IPS-11a (cell line): Measurements from ENCODE around the gene HOXA5.

Source experiments
- H3K4me3 ChIP-seq: one replicate; pipeline ENCODE4 v1.5.1; 2013; ENCODE audit warnings: low read depth, low read length, control low read depth

Gene HOXA5

GRCh38 chr7:27138472-27138871 is 5.0 kb downstream of the HOXA5 start:
- H3K4me3 ChIP-seq: no peak overlapping the region

- H3K4me3 ChIP-seq: no peak overlapping the region
These were observed 5.7 kb downstream of the HOXA5 start for GRCh38 chr7:27137640-27138315.

- no peak overlapping the region for H3K4me3 ChIP-seq
These were observed 9.1 kb downstream of the HOXA5 start for GRCh38 chr7:27134392-27134791.

- H3K4me3 ChIP-seq: no peak overlapping the region
These were observed 9.9 kb downstream of the HOXA5 start for GRCh38 chr7:27133409-27134231.

GRCh38 chr7:27132978-27133377 is 10.5 kb downstream of the HOXA5 start:
- H3K4me3 ChIP-seq: no peak overlapping the region

- no peak overlapping the region for H3K4me3 ChIP-seq
These were observed 11.3 kb downstream of the HOXA5 start for GRCh38 chr7:27132214-27132613.

GRCh38 chr7:27131390-27131819 is 12.1 kb downstream of the HOXA5 start:
- no peak overlapping the region for H3K4me3 ChIP-seq

GRCh38 chr7:27130540-27131389 is 12.7 kb downstream of the HOXA5 start, which contains the start of gene HOXA4:
Gene HOXA4, minus strand, starts transcription at chr7:27130757. Its CDS starts 24 bp downstream, at chr7:27130733.
- H3K4me3 ChIP-seq: peak within 1 kb of the TSS; percentile 13

GRCh38 chr7:27129729-27130539 is 13.5 kb downstream of the HOXA5 start:
- H3K4me3 ChIP-seq: no peak overlapping the region

- H3K4me3 ChIP-seq: no peak overlapping the region
These were observed 14.4 kb downstream of the HOXA5 start for GRCh38 chr7:27128776-27129728.

GRCh38 chr7:27128034-27128433 is 15.4 kb downstream of the HOXA5 start:
- H3K4me3 ChIP-seq: no peak overlapping the region

- no peak overlapping the region for H3K4me3 ChIP-seq
These were observed 16.7 kb downstream of the HOXA5 start for GRCh38 chr7:27126596-27127327.

- no peak overlapping the region for H3K4me3 ChIP-seq
These were observed 17.5 kb downstream of the HOXA5 start for GRCh38 chr7:27125986-27126394.

GRCh38 chr7:27124902-27125689 is 18.4 kb downstream of the HOXA5 start:
- no peak overlapping the region for H3K4me3 ChIP-seq

- H3K4me3 ChIP-seq: no peak overlapping the region
These were observed 19.2 kb downstream of the HOXA5 start for GRCh38 chr7:27124096-27124901.

GRCh38 chr7:27123477-27124053 is 19.9 kb downstream of the HOXA5 start:
- no peak overlapping the region for H3K4me3 ChIP-seq
